Measurements from ENCODE around the gene RUFY4. TPM values are rescaled to one million over a fixed set of nuclear protein-coding genes. Genes with fewer than 3 reads are reported as not detected.
A peak's percentile ranks its signal among the peaks of the same experiment; 100 is the strongest.

The RUFY4 gene
- total and polyA plus RNA-seq, 12 donors: 0.21 TPM; not detected in 11

GRCh38 chr2:218021536-218022071 is 47.4 kb upstream of the RUFY4 start:
- intact Hi-C loops (cut with DNase I): no loop called here
- no peak for TF ChIP-seq CTCF (IDR thresholded peaks at IDR 0.05)
- Histone ChIP-seq H3K4me1 (peaks cover 15 to 96% (median 45%) of the 10 kb centered on the region in 9 donors), H3K27me3 (no peaks in the 10 kb centered on the region), H3K27ac (peak overlapping the region in 9 of 10 donors; percentile 31 to 90 (median 83)), H3K36me3 (no peaks in the 10 kb centered on the region), H3K4me3 (no peak overlapping the region), H3K9me3 (no peaks in the 10 kb centered on the region)
- ATAC-seq: peak; percentile 69 to 88 (median 82)
- WGBS, 2 donors: 41 to 66% methylated on average over 12 of the region's 12 CpGs
- DNase-seq: peak; percentile 63 to 69

GRCh38 chr2:218022131-218022850 is 46.8 kb upstream of the RUFY4 start:
- peaks cover 15 to 96% (median 39%) of the 10 kb centered on the region in 9 donors for H3K4me1 ChIP-seq
- ATAC-seq (peak in 1 of 8 donors; percentile 0), DNase-seq (no peak)
- H3K27me3 ChIP-seq: no peaks in the 10 kb centered on the region
- no peak for TF ChIP-seq CTCF (IDR thresholded peaks at IDR 0.05)
- no peak overlapping the region for H3K4me3 ChIP-seq
- intact Hi-C loops (cut with DNase I): no loop called here
- WGBS, 2 donors: 81 to 89% methylated on average over 10 of the region's 10 CpGs
- no peaks in the 10 kb centered on the region for H3K9me3 ChIP-seq
- peak overlapping the region in 9 of 10 donors; percentile 31 to 90 (median 83) for H3K27ac ChIP-seq
- H3K36me3 ChIP-seq: no peaks in the 10 kb centered on the region

- WGBS, 2 donors: 87% methylated on average over 7 of the region's 7 CpGs
- Histone ChIP-seq H3K9me3 (no peaks in the 10 kb centered on the region), H3K4me3 (no peak overlapping the region), H3K36me3 (no peaks in the 10 kb centered on the region), H3K4me1 (peaks cover 14 to 90% (median 32%) of the 10 kb centered on the region in 9 donors), H3K27ac (peak overlapping the region in 7 of 10 donors; percentile 61 to 90 (median 83)), H3K27me3 (no peaks in the 10 kb centered on the region)
- no peak for DNase-seq
- intact Hi-C loops (cut with DNase I): no loop called here
- no peak for TF ChIP-seq CTCF (IDR thresholded peaks at IDR 0.05)
- ATAC-seq: no peak
Observed at GRCh38 chr2:218022851-218023530, 46.1 kb upstream of the RUFY4 start.

GRCh38 chr2:218023636-218024035 is 45.4 kb upstream of the RUFY4 start:
- no peak for TF ChIP-seq CTCF (IDR thresholded peaks at IDR 0.05)
- no peak for ATAC-seq
- intact Hi-C loops (cut with DNase I): no loop called here
- Histone ChIP-seq H3K27ac (peak overlapping the region in 6 of 10 donors; percentile 48 to 87 (median 82)), H3K4me1 (peaks cover 8 to 90% (median 32%) of the 10 kb centered on the region in 9 donors), H3K4me3 (no peak overlapping the region), H3K36me3 (no peaks in the 10 kb centered on the region), H3K27me3 (no peaks in the 10 kb centered on the region), H3K9me3 (no peaks in the 10 kb centered on the region)
- no peak for DNase-seq
- WGBS, 2 donors: 75 to 79% methylated on average over 3 of the region's 3 CpGs

All from heart right ventricle (tissue), 16 donors.